Duodenal mucosa (tissue), 2 donors: ENCODE results near the gene PTCHD1.

Experiments
- H3K27ac ChIP-seq: one replicate; pipeline ENCODE4 v1.7.0; 2013; ENCODE audit warnings: low read depth, low read length
- H3K27me3 ChIP-seq, 2 donors: one replicate each; pipeline ENCODE4 v1.7.0; 2013; ENCODE audit warnings: low read length in 2 of 2, control low read depth in 1 of 2; ENCODE audit not compliant: insufficient read depth in 2 of 2, control insufficient read depth in 1 of 2
- H3K36me3 ChIP-seq, 2 donors: one replicate each; pipeline ENCODE4 v1.7.0; 2013; ENCODE audit warnings: low read length in 2 of 2, control low read depth in 1 of 2; ENCODE audit not compliant: insufficient read depth in 2 of 2, control insufficient read depth in 1 of 2
- H3K4me1 ChIP-seq, 2 donors: one replicate each; pipeline ENCODE4 v1.7.0; 2013; ENCODE audit warnings: low read length in 2 of 2, control low read depth in 1 of 2; ENCODE audit not compliant: insufficient read depth in 2 of 2, control insufficient read depth in 1 of 2
- H3K4me3 ChIP-seq, 2 donors: one replicate each; pipeline ENCODE4 v1.7.0; 2013; ENCODE audit warnings: low read length in 2 of 2, low read depth in 1 of 2
- H3K9ac ChIP-seq, 2 donors: one replicate each; pipeline ENCODE4 v1.7.0; 2013; ENCODE audit warnings: low read length in 2 of 2, low read depth in 1 of 2
- H3K9me3 ChIP-seq, 2 donors: one replicate each; pipeline ENCODE4 v1.7.0; 2013; ENCODE audit warnings: low read length in 2 of 2, control low read depth in 1 of 2; ENCODE audit not compliant: control insufficient read depth in 1 of 2

Gene PTCHD1

DNA sequence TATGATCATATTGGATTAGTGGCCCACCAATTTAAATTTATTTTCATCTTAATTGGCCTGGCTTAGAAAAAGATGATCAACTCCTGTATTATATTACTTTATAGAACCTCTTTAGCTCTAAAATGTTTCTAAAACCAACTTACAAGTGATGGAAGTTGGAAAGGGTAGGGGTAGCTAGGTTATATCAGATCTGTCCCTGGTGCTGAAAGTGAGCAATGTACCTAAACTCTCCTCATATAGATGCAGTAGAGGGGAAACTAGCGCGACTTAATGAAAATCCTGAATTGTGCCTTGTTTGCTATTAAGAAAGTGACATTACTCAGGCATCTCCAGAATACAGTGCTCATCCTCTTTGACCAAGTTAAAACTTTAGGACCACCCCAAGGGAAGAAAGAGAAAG, 7.5 kb upstream of the PTCHD1 start:
- H3K4me1 ChIP-seq = no peaks in the 10 kb centered on the region
- H3K27me3 ChIP-seq = peaks cover 0 to 2% of the 10 kb centered on the region in 2 donors
- no peaks in the 10 kb centered on the region for H3K9me3 ChIP-seq
- H3K27ac ChIP-seq = no peak overlapping the region
- H3K36me3 ChIP-seq = no peaks in the 10 kb centered on the region
- no peak overlapping the region for H3K9ac ChIP-seq
- H3K4me3 ChIP-seq = no peak overlapping the region

GRCh38 chrX:23331701-23332100, 2.9 kb upstream of the PTCHD1 start:
- Histone ChIP-seq H3K27me3 (peaks cover 16 to 18% of the 10 kb centered on the region in 2 donors), H3K36me3 (no peaks in the 10 kb centered on the region), H3K4me3 (no peak overlapping the region), H3K9ac (no peak overlapping the region), H3K4me1 (no peaks in the 10 kb centered on the region), H3K27ac (no peak overlapping the region), H3K9me3 (no peaks in the 10 kb centered on the region)

- H3K27me3 ChIP-seq = peaks cover 16 to 18% of the 10 kb centered on the region in 2 donors
- no peaks in the 10 kb centered on the region for H3K4me1 ChIP-seq
- H3K27ac ChIP-seq = no peak overlapping the region
- no peak overlapping the region for H3K9ac ChIP-seq
- no peak overlapping the region for H3K4me3 ChIP-seq
- H3K36me3 ChIP-seq = no peaks in the 10 kb centered on the region
- no peaks in the 10 kb centered on the region for H3K9me3 ChIP-seq
Observed at GRCh38 chrX:23332101-23332887, 2.4 kb upstream of the PTCHD1 start.

- no peaks in the 10 kb centered on the region for H3K4me1 ChIP-seq
- peak overlapping the region in 1 of 2 donors; percentile 36 for H3K4me3 ChIP-seq
- no peaks in the 10 kb centered on the region for H3K36me3 ChIP-seq
- H3K27ac ChIP-seq = no peak overlapping the region
- H3K27me3 ChIP-seq = peaks cover 16 to 18% of the 10 kb centered on the region in 2 donors
- no peaks in the 10 kb centered on the region for H3K9me3 ChIP-seq
- no peak overlapping the region for H3K9ac ChIP-seq
Observed at GRCh38 chrX:23332888-23333821, 1.5 kb upstream of the PTCHD1 start.

GRCh38 chrX:23333842-23334520, 668 bp upstream of the PTCHD1 start:
- H3K27me3 ChIP-seq = peaks cover 16 to 18% of the 10 kb centered on the region in 2 donors
- no peaks in the 10 kb centered on the region for H3K4me1 ChIP-seq
- peak overlapping the region; percentile 13 to 36 for H3K4me3 ChIP-seq
- no peaks in the 10 kb centered on the region for H3K9me3 ChIP-seq
- no peaks in the 10 kb centered on the region for H3K36me3 ChIP-seq
- H3K27ac ChIP-seq = no peak overlapping the region
- no peak overlapping the region for H3K9ac ChIP-seq

DNA sequence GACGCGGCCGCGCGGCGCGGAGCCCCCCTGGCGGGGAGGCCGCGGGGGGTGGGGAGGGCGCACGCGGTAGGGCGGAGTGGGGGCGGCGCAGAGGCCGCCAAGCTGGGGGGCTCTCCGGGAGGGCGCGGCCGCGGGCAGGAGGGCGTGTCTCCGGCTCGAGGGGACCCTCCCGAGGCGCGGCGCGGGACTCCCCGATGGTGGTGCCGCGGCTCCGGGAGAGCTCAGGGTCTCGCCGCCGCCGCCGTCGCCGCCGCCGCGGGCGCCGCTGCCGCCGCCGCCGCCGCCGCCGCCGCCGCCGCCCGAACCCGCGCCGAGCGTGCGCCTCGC, 165 bp upstream of the PTCHD1 start:
- Histone ChIP-seq H3K4me3 (no peak overlapping the region), H3K36me3 (no peaks in the 10 kb centered on the region), H3K27me3 (peaks cover 16 to 18% of the 10 kb centered on the region in 2 donors), H3K9me3 (no peaks in the 10 kb centered on the region), H3K9ac (no peak overlapping the region), H3K4me1 (no peaks in the 10 kb centered on the region), H3K27ac (no peak overlapping the region)

DNA sequence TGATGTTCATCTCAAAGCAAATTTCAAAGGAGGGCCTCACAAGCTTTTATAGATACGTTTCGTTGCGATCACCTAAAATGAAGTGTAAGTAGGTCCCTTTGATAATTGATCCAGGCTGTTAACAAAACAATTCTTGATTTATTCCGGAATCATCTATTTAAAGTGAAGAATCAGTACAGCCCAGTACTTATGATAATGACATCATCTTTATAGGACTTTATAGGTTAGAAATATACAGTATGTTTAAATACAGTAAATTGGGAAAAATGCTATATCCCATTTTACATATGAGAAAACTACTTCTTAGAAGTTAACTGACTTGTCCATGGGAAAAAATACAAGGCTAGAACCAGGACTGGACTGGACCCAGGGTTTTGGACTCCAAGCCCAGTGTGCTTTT, 3.7 kb downstream of the PTCHD1 start:
- Histone ChIP-seq H3K9ac (no peak overlapping the region), H3K4me3 (no peak overlapping the region), H3K9me3 (no peaks in the 10 kb centered on the region), H3K4me1 (no peaks in the 10 kb centered on the region), H3K36me3 (no peaks in the 10 kb centered on the region), H3K27me3 (peaks cover 6 to 13% of the 10 kb centered on the region in 2 donors), H3K27ac (no peak overlapping the region)

DNA sequence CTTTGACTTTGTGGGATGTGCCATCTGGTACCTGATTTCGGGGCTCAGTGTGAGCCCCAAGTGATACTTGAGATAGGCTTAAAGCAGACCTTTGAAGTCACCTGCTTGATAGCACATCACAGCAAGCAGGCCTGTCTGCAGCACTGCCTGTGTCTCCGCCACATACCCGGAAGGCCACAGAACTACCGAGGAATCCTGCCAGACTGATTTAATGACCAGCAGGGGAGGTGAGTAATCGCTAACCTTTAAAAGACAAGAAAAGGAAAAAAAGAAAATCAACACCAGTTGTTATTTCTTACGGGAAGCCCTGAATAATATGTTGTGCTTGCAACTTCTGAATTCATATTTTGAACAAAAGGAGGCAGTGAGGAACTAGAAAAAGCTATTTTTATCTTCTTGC, 6.8 kb downstream of the PTCHD1 start:
- Histone ChIP-seq H3K9me3 (no peaks in the 10 kb centered on the region), H3K27me3 (peaks cover 0 to 2% of the 10 kb centered on the region in 2 donors), H3K27ac (no peak overlapping the region), H3K36me3 (no peaks in the 10 kb centered on the region), H3K9ac (no peak overlapping the region), H3K4me3 (no peak overlapping the region), H3K4me1 (no peaks in the 10 kb centered on the region)

GRCh38 chrX:23344238-23344903, 9.7 kb downstream of the PTCHD1 start:
- Histone ChIP-seq H3K36me3 (no peaks in the 10 kb centered on the region), H3K27me3 (no peaks in the 10 kb centered on the region), H3K4me3 (no peak overlapping the region), H3K9ac (no peak overlapping the region), H3K27ac (no peak overlapping the region), H3K4me1 (no peaks in the 10 kb centered on the region), H3K9me3 (no peaks in the 10 kb centered on the region)
